ENCODE results near the gene OAS3.

DNA sequence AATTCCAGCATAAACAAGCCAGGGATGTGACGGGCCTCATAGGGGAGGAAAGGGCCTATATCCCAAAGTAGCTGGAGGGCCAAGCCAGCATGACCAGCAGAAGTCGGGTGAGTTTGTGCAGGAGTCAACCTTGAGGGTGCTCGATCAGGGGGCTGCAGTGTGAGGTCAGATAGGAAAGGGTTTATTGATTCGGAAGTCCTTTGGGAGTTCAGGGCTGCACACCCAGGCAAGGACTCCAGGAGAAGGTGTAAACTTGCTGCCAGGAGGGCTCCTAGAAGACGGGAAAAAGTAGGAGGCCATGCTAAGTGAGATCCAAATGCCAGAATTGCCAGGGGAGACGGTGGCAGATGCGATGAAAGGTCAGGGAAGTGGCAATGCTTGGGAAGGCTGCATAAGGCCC is 36.6 kb downstream of the OAS3 start:
- TF ChIP-seq ELF4 (IDR thresholded peaks at IDR 0.05): no peak
- no peak for TF ChIP-seq FOXK2 (IDR thresholded peaks at IDR 0.05)
- no peak for TF ChIP-seq FOXA1 (IDR thresholded peaks at IDR 0.05)
- no peak for TF ChIP-seq SUZ12 (IDR thresholded peaks at IDR 0.05)
- no peak for TF ChIP-seq NFRKB (IDR thresholded peaks at IDR 0.05)
- TF ChIP-seq, protein P1, sequence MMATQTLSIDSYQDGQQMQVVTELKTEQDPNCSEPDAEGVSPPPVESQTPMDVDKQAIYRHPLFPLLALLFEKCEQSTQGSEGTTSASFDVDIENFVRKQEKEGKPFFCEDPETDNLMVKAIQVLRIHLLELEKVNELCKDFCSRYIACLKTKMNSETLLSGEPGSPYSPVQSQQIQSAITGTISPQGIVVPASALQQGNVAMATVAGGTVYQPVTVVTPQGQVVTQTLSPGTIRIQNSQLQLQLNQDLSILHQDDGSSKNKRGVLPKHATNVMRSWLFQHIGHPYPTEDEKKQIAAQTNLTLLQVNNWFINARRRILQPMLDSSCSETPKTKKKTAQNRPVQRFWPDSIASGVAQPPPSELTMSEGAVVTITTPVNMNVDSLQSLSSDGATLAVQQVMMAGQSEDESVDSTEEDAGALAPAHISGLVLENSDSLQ (IDR thresholded peaks at IDR 0.05): no peak

Data from HEK293T (cell line).